Stomach (tissue), 4 donors: ENCODE measurements around the gene C1orf232.

Experiments
- CTCF ChIP-seq, 7 experiments: fragments of 450-650 bp in 4 of 7; fragments of 200-600 bp in 3 of 7; sonication (generic) in 3 of 7; IDR thresholded peaks; one replicate each; pipeline ENCODE4 v1.5.1; 2016 to 2019; ENCODE audit warnings: antibody characterized with exemption in 7 of 7, control low read depth in 2 of 7, mild to moderate bottlenecking in 1 of 7
- EP300 ChIP-seq: sonication (generic); formaldehyde crosslinking; IDR thresholded peaks from one replicate; pipeline ENCODE4 v1.6.1; 2017; ENCODE audit warnings: antibody characterized with exemption
- POLR2A ChIP-seq, 4 donors: fragments of 450-650 bp; IDR thresholded peaks; one replicate each; pipeline ENCODE4 v1.6.1; 2016; ENCODE audit warnings: antibody characterized with exemption in 4 of 4, control low read depth in 2 of 4, mild to moderate bottlenecking in 1 of 4, moderate library complexity in 1 of 4
- POLR2AphosphoS5 ChIP-seq, 3 donors: sonication (generic); formaldehyde crosslinking; IDR thresholded peaks; one replicate each; pipeline ENCODE4 v1.6.1; 2016; ENCODE audit warnings: antibody characterized with exemption in 3 of 3

DNA sequence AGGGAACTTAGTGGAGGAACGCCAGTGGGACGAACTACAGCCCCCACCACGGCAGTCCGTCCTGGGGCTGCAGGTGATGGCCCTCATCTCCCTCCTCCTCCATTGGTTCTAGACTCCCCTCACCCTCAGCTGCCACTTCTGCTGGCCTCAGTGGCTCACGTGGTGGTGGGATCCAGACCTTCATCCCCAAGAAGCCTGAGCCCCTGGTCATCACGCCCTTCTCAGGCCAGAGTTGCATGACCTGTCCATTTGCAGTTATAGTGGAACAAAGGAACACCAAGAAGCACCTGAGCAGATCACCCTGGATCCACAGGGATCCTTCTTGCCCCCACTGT lies 22.8 kb downstream of the C1orf232 start:
- TF ChIP-seq CTCF (IDR thresholded peaks at IDR 0.05) (no peak), POLR2A (IDR thresholded peaks at IDR 0.05) (no peak), EP300 (no peak), POLR2AphosphoS5 (IDR thresholded peaks at IDR 0.05) (no peak)
